ENCODE measurements around the gene FAM168A. TPM values are rescaled to one million over a fixed set of nuclear protein-coding genes. Genes with fewer than 3 reads are reported as not detected.

The FAM168A gene
- total RNA-seq, 1 experiment from 2014 or later, result 21.1 TPM

DNA sequence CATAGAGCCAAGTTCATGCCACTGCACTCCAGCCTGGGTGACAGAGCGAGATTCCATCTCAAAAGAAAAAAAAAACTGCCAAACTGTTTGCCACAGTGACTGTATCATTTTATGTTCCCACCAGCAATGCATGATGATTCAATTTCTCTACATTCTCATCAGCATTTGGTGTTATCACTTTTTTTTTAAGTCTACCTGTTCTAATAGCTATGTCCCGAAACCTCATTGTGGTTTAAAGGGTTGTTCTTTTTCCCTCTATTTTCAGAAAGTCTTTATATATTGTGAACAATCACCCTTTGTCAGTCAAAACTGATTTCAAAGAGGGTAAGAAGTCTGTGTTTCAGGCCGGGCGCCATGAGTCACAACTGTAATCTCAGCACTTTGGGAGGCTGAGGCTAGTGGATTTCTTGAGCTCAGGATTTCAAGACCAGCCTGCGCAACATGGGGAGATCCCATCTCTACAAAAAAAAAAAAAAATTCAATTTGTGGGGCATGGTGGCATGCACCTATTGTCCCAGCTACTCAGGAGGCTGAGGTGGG, 14.8 kb upstream of the FAM168A start:
- Histone ChIP-seq H3K4ac (ENCODE audit: low read depth, low read length) (no peak overlapping the region), H4K20me1 (ENCODE audit: control insufficient read depth, insufficient read depth, insufficient read length) (no peaks in the 10 kb centered on the region), H2AK5ac (ENCODE audit: insufficient read length, low read length) (no peak overlapping the region), H3K4me1 (ENCODE audit: insufficient read depth, low read length) (no peaks in the 10 kb centered on the region), H3K79me2 (ENCODE audit: insufficient read depth, low read length) (no peaks in the 10 kb centered on the region), H3K14ac (ENCODE audit: insufficient read depth, low read length) (no peak overlapping the region), H3K9me3 (ENCODE audit: control insufficient read depth, low read depth, low read length) (no peaks in the 10 kb centered on the region), H3K18ac (ENCODE audit: insufficient read length, low read depth, low read length) (no peak overlapping the region), H2BK120ac (ENCODE audit: low read depth, low read length, poor library complexity, severe bottlenecking) (no peak overlapping the region), H3K56ac (ENCODE audit: insufficient read length, low read depth, low read length) (no peak overlapping the region), H4K91ac (ENCODE audit: insufficient read length, low read depth, low read length) (no peak overlapping the region), H3K9ac (ENCODE audit: extremely low read depth, insufficient read length, low read length) (no peak overlapping the region), H2BK12ac (ENCODE audit: insufficient read length, low read depth, low read length) (no peak overlapping the region), H3K23me2 (ENCODE audit: insufficient read length, low read depth, low read length, poor library complexity, severe bottlenecking) (no peaks in the 10 kb centered on the region), H3K27ac (ENCODE audit: insufficient read length, low read depth, low read length) (no peak overlapping the region), H3K23ac (ENCODE audit: insufficient read length, low read depth, low read length) (no peak overlapping the region), H4K8ac (replicated peaks; ENCODE audit: insufficient read length, low read depth, low read length) (no peak overlapping the region), H3K79me1 (ENCODE audit: insufficient read depth, low read depth, low read length, poor library complexity, severe bottlenecking) (no peaks in the 10 kb centered on the region), H3K4me2 (ENCODE audit: insufficient read depth, insufficient read length, low read length) (no peak overlapping the region), H2BK5ac (ENCODE audit: insufficient read length, low read length) (no peak overlapping the region), H2BK20ac (ENCODE audit: low read depth, low read length, poor library complexity, severe bottlenecking) (no peak overlapping the region), H2AFZ (ENCODE audit: low read length) (no peak overlapping the region), H3K27me3 (ENCODE audit: insufficient read depth, low read length) (no peaks in the 10 kb centered on the region), H4K5ac (ENCODE audit: insufficient read length, low read depth, low read length) (no peak overlapping the region), H3T11ph (ENCODE audit: low read length) (no peak overlapping the region), H2BK15ac (ENCODE audit: low read depth, low read length) (no peak overlapping the region)
- H3K27me3 Mint-ChIP-seq (ENCODE audit: low read depth), result 0 out of 2 replicates have a peak, but pooled peaks cover 2% of the 10 kb centered on the region
- no peak for DNase-seq
- no peaks in the 10 kb centered on the region for H3K36me3 Mint-ChIP-seq (ENCODE audit: insufficient read depth in 1 of 3, low read depth in 3 of 3)
- no peak overlapping the region for H3K27ac Mint-ChIP-seq
- no peaks in the 10 kb centered on the region for H3K9me3 Mint-ChIP-seq
- H3K4me1 Mint-ChIP-seq, result peaks cover 3 to 4% of the 10 kb centered on the region in 2 experiments; a peak in 2 of 4 replicates
- TF ChIP-seq, protein P1, sequence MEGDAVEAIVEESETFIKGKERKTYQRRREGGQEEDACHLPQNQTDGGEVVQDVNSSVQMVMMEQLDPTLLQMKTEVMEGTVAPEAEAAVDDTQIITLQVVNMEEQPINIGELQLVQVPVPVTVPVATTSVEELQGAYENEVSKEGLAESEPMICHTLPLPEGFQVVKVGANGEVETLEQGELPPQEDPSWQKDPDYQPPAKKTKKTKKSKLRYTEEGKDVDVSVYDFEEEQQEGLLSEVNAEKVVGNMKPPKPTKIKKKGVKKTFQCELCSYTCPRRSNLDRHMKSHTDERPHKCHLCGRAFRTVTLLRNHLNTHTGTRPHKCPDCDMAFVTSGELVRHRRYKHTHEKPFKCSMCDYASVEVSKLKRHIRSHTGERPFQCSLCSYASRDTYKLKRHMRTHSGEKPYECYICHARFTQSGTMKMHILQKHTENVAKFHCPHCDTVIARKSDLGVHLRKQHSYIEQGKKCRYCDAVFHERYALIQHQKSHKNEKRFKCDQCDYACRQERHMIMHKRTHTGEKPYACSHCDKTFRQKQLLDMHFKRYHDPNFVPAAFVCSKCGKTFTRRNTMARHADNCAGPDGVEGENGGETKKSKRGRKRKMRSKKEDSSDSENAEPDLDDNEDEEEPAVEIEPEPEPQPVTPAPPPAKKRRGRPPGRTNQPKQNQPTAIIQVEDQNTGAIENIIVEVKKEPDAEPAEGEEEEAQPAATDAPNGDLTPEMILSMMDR (conservative IDR thresholded peaks at IDR 0.05), result no peak
- no CpG with 5 or more reads among the region's 5 CpGs for WGBS (ENCODE audit: extremely low coverage, insufficient read length, low lambda C conversion rate)
- H3K4me3 Mint-ChIP-seq, result no peak overlapping the region
